ENCODE measurements around the gene ANKRD44.

The ANKRD44 gene

GRCh38 chr2:196971574-196972279 lies 338.9 kb downstream of the ANKRD44 start:
- no peak for DNase-seq

- no peak for DNase-seq
Observed at GRCh38 chr2:196970099-196970498, 340.5 kb downstream of the ANKRD44 start.

GRCh38 chr2:196968516-196968915 lies 342.1 kb downstream of the ANKRD44 start:
- DNase-seq, result no peak

GRCh38 chr2:196967775-196968174 lies 342.8 kb downstream of the ANKRD44 start:
- no peak for DNase-seq

DNA sequence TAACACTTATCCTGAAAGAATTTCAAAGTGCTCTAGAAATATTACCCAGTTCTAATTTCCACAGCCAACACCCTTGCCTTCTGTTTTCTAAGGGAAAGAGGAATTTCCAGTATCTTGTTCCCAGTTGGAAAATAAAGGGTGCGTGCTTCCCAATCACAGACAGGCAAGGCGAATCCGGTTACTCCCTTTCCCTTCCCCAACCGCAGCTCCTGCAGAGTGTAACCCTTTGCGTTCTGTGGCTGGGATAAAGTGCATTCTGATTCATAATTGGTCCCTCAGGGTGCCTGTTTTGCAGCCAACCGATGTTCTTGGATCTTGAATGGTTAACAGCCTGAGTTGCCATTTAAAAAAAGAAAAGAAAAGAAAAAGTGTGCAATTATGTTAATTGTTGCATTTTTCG lies 343.5 kb downstream of the ANKRD44 start:
- no peak for DNase-seq

DNA sequence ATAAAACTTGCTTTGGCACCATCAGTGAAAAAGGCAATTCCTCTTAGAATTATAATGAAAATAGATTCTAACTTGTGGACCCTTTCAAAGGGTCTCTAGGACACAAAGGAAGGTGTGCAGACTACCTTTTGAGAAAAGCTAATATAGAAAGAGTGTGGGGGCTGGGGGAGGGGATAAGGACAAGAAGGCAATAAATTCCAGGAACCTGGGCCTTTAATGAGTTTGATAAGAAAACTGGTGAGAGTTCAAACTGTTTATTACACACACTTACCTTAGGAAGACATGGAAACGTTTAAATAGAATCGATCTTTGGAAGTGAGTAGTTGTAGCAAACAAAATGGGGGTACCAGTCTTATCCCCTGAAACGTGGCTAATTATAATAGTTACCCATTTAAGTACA lies 344.5 kb downstream of the ANKRD44 start:
- DNase-seq, result no peak

- no peak for DNase-seq
Observed at GRCh38 chr2:196965651-196966050, 344.9 kb downstream of the ANKRD44 start.

DNA sequence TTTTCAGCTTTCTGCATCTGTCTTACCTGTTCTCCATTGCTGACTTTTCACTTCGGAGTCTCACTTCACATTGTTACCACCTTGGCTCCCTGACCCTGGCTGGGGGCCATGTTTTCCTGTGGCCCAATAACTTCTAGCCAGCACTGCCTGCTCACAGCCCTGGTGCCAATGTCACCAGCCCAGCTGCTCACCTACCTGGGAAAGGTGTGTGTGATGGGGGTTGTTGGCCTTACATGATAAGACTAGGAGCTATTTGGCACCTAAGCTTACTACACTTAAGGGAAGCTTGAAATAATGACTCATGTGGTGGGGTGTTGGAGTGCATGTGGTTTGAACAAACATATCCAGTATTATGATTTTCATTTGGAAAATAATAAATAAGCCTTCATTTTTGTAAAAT lies 346.6 kb downstream of the ANKRD44 start:
- DNase-seq, result no peak

DNA sequence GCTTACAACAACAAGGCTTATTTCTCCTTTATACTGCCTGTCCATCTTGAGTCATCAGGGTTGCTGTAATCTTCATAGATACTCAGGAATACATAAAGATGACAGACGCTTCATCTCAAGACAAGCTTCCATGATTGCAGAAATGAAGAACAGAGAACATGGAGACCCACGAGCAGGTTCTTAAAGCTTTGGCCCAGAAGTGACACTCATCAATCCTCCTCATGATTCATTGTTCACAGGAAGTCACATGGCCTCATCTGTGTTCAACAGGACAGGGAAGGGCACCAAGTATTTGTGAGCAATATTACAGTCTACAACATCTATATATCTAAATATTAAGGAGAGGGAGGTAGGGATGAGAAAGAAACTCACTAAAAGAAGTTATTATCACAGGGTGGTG lies 347.5 kb downstream of the ANKRD44 start:
- DNase-seq, result no peak

GRCh38 chr2:196962325-196962724 lies 348.3 kb downstream of the ANKRD44 start:
- no peak for DNase-seq

DNA sequence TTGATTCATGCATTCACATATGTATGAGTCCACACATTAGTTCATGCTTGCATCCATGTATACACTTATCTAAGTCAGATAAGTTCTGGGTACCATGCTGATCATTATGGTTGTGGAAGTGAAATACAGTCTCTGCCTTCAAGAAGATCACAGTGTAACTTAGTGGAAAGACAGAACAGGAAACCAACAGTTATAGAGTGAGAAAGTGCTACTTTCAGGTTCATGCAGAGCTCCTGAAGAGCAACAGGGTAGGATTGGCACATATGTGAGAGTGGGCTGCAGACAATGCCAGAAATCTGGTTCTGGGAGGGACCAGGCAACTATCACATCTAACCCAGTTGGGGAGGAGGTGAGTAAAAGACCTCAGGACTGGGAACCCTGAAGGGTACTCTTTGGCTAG lies 348.7 kb downstream of the ANKRD44 start:
- DNase-seq, result no peak

DNA sequence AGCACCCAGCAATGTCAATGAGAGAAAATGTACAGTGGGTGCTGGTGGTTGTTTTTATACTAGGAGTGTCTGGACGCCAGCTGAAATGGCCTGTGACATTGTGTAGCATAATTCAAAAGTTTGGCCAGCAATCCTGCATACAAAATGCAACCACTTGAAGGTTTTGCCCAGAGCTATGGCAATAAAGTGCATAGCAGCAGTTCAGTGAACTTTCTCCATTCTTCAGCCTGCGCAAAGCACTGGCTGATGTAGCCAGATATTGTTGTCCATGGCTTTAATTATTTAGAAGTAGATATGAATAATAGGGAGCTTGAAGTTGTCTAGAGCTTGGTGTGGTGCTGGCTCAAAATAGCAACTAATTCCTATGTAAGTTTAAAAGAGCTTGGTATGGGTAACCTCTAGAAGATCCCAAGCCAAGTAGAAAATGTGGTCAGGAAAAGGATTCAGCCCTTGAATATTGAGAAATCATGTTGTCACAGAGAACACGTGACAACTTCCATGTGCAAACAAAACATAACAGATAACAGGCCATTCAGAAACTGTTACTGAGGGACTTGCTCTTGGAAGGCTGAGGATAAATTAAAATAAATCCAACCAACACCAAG lies 350.7 kb downstream of the ANKRD44 start:
- DNase-seq, result no peak

DNA sequence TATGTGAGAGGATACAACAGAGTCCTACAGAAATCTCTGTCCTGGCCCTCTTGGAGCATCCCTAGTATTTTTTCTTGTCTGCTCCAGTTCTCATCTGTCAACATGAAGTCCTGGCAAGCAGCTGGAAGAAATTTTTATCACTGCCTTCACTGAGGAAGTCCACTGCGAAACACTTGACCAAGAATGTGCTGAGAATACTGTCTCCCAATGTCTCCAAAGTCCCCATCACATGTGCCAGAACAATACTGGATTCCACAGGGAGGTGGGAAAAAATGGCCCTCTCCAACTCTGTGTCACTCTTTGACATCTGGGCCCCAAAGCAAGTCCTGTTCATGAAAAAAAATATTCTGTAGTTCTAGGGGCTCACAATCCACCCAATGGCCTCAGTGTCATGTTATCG lies 351.3 kb downstream of the ANKRD44 start:
- no peak for DNase-seq

DNA sequence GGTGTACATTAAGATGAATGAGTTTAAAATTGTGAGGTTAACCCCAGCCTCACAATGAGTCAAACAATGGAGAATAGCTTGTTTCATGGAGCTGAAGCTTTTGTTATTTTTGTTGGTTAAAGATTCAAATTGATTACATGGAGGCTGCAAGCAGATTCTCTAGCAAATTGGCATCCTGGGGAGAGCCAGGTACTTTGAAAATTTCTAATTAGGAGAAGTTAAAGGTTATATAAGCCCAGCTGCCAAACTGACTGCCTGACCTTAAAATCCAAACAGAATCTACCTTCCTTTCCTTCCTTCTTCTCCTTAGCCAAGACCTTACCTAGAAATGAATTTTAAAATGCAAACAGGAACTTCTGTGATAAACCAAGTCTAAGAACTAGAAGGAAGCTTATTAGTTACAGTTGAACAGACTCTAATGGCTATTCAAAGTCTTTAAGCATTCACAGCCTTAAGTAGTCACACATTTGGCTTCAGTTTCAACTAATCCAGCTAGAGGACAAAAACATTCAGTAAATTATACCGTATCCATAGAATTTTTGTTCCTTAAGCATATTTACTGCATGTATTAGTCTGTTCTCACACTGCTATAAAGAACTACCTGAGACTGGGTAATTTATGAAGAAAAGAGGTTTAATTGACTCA lies 352.6 kb downstream of the ANKRD44 start:
- DNase-seq, result no peak

DNA sequence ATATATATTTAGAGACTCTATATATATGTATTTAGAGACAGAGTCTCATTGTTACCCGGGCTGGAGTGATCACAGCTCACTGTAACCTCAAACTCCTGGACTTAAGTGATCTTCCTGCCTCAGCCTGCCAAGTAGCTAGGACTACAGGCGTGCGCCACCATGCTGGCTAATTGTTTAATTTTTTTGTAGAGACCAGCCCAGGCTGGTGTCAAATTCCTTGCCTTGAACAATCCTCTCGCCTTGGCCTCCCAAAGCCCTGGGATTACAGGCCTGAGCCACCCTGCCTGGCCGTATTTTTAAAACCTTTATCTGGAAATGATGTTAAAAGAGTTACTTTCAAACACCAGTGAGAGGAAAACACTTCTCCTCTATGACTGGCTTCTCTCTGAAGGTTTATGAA lies 353.1 kb downstream of the ANKRD44 start:
- no peak for DNase-seq

DNA sequence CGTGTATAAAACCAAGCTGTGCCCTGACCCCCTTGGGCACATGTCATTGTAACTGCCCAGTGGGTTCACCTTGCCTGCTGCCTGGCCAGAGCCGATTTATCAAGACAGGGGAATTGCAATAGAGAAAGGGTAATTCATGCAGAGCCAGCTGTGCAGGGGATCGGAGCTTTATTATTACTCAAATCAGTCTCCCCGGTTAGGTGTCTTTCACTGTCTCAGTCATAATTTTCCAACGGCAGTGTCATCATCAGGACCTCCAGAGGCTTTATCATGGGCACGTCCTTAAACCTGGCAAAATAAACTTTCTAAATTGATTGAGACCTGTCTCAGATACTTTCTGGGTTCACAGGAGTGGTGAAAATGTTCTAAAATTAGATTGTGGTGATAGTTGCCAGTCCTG lies 354.5 kb downstream of the ANKRD44 start:
- DNase-seq, result no peak

GRCh38 chr2:196955036-196955435 lies 355.5 kb downstream of the ANKRD44 start:
- DNase-seq, result no peak

- no peak for DNase-seq
Observed at GRCh38 chr2:196954001-196954400, 356.6 kb downstream of the ANKRD44 start.

DNA sequence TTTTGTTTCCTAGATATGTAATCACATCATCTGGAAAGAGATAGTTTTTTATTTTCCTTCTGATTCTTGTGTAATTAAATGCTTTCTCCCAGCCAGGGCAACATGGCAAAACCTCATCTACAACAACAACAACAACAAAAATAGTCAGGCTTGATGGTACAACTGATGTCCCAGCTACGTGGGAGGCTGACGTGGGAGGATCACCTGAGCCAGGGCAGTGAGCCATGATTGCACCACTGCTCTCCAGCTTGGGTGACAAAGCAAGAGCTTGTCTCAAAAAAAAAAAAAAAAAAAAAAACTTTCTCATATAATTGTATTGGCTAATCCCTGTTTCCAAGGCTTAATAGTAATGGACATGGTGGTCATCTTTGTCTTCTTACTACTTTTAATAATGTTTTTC lies 357.6 kb downstream of the ANKRD44 start:
- DNase-seq, result no peak

DNA sequence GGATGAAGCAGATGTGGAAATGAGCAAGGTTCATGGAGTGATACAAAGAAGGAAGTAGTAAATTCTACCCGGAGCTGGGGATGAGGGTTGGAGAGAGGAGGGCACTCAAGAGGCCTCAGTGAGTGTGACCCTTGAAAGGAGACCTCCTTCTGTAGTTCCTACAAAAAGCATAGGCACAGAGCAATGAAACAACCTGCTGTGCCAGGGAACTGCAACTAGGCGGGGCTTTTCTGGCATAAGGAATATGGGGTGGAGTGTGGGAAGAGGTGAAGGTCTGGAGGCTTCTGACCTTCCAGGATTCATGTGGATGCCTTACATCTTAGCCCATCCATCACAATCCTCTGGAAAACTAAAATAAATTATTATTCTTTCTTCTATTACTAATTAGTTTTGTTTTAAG lies 358.6 kb downstream of the ANKRD44 start:
- no peak for DNase-seq

GRCh38 chr2:196949116-196949515 lies 361.5 kb downstream of the ANKRD44 start:
- no peak for DNase-seq

DNA sequence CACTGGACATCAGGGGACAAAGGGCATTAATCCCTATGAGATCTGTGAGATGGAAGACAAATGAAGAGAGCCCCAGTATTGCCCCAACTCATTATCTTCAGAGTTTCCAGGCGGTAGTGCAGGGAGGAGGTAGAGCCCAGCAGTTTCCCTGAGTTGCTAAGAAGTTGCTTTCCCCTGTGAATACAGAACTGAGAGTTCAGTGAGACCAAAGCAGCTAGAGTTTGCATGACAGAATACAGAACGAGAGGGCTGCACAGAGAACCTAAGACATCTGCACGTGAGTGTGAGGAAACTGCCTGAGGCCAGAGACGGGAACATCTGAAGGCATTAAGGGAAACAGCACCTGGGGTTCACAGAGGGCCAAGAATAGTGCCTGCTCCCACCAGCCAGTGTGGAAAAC lies 366.0 kb downstream of the ANKRD44 start:
- no peak for DNase-seq

DNA sequence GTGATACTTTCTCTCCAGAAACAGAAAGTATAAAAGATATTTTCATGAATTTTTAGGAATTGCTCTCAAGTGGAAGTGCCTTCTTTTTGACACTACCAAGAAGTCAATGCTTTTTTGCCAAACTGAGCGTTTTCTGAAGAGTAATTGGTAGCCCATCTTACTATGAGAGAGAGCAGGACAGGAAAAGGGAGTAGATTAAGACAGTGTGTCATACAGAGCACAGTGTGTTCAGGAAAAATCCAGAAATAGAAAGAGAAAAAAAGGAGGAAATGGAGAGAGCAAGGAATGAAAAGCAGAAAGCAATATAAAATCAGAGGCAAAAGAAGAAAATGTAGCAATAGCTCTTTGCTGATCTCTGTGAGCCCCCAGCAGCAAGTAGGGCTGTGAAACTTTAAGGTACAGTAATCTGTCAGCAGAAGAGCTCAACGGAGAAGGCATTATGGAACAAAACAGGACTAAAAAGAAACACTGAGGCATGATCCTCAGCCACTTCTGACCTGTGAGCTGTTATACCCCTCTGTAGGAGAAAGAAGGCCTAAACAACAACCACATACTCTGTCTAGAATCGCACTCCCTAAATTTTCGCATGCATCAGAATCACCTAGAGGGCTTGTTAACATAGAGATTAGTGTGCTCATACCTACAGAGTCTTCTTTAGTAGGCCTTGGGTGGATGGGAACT lies 369.0 kb downstream of the ANKRD44 start:
- DNase-seq, result no peak

GRCh38 chr2:196939371-196939770 lies 371.2 kb downstream of the ANKRD44 start:
- DNase-seq, result no peak

All from activated naive CD4-positive, alpha-beta T cell treated with Interleukin-2 at 50 U/mL for 16 hours (primary cell).